HG03457 (cell line): ENCODE measurements around the gene MMD2.

Source experiments
- ATAC-seq: cut with Tn5 transposase; IDR thresholded peaks from one replicate; pipeline ENCODE4 v1.9.1; 2021; ENCODE audit warnings: moderate number of reproducible peaks; ENCODE audit not compliant: unreplicated experiment

The MMD2 gene

GRCh38 chr7:4871930-4872675, 86.9 kb downstream of the MMD2 start:
- no peak for ATAC-seq

GRCh38 chr7:4871056-4871680, 87.8 kb downstream of the MMD2 start:
- ATAC-seq = no peak

- ATAC-seq = no peak
Measured at GRCh38 chr7:4868493-4868892, 90.5 kb downstream of the MMD2 start.

GRCh38 chr7:4866528-4867496, 92.2 kb downstream of the MMD2 start:
- no peak for ATAC-seq

- no peak for ATAC-seq
Measured at GRCh38 chr7:4862156-4862555, 96.8 kb downstream of the MMD2 start.

- no peak for ATAC-seq
Measured at GRCh38 chr7:4861673-4862072, 97.3 kb downstream of the MMD2 start, which contains the start of gene PAPOLB. Gene PAPOLB (minus strand): TSS chr7:4862030. CDS start chr7:4861810, 220 bp downstream.

- no peak for ATAC-seq
Measured at GRCh38 chr7:4861227-4861626, 97.8 kb downstream of the MMD2 start.

GRCh38 chr7:4857189-4857588, 101.8 kb downstream of the MMD2 start:
- no peak for ATAC-seq

GRCh38 chr7:4856336-4857057, 102.5 kb downstream of the MMD2 start:
- ATAC-seq = no peak
